ENCODE measurements around the gene ROR1. TPM values are rescaled to one million over a fixed set of nuclear protein-coding genes. Genes with fewer than 3 reads are reported as not detected.

The ROR1 gene
- total RNA-seq, 5 donors from 2014 or later (not counting 1 experiment from before 2014, with no cell fraction given), result 0.15 to 2.0 (median 0.33) TPM; not detected in 1

DNA sequence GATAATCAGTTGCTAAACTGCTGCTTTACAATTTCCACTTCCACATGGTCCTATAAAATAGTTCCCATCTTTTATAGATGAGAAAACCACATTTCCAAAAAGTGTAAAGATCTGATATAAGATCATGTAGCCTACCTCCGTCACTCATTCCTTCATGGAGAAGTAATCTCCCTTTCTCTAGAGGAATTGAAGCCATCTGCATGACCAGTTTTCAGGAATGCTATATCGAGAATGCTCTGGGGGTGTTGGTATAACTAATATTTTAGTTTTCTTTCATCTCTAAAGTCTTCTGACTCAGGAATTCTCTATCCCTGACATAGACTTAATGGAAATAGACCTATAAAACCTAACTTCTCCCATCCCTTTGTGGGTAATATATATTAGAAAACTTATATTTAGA is 256.6 kb downstream of the ROR1 start:
- Mint-ChIP-seq H3K9me3 (peaks cover 0 to 4% (median 0%) of the 10 kb centered on the region in 3 donors), H3K4me1 (no peaks in the 10 kb centered on the region), H3K27me3 (peaks cover 4% of the 10 kb centered on the region in 2 donors), H3K36me3 (no peaks in the 10 kb centered on the region), H3K4me3 (no peak overlapping the region), H3K27ac (no peak overlapping the region)
- H3K4me1 ChIP-seq (ENCODE audit: control insufficient read depth in 1 of 2, extremely low read depth in 1 of 2, insufficient read depth in 2 of 2, low read length in 2 of 2), result no peaks in the 10 kb centered on the region
- DNase-seq, result no peak
- CTCF ChIA-PET, result interaction anchor here in 1 of 2 donors (0.6 kb wide), 1 partner anchor 9 kb away, joined by 3 read pairs; no protein-coding TSS in a partner anchor
- WGBS (ENCODE audit: insufficient coverage), result no CpG with 5 or more reads among the region's 2 CpGs
- POLR2A ChIA-PET, result no interaction called here
- ATAC-seq (replicated peaks in 1 of 4), result no peak
- H3K36me3 ChIP-seq (ENCODE audit: control insufficient read depth in 2 of 2, extremely low read depth in 1 of 2, insufficient read depth in 1 of 2, low read length in 1 of 2), result peaks cover 0 to 5% of the 10 kb centered on the region in 2 donors
- no peak overlapping the region for H3K4me3 ChIP-seq (ENCODE audit: control insufficient read depth in 1 of 2, extremely low read depth in 1 of 2, low read length in 1 of 2)
- peaks cover 0 to 8% of the 10 kb centered on the region in 2 experiments for H3K27me3 ChIP-seq (replicated peaks in 1 of 2; ENCODE audit: control insufficient read depth in 2 of 2, extremely low read depth in 1 of 2, insufficient read depth in 2 of 2, low read length in 1 of 2)
- no peak overlapping the region for H3K27ac ChIP-seq (ENCODE audit: low read length)
- H3K9me3 ChIP-seq, result peaks cover 2% of the 10 kb centered on the region

DNA sequence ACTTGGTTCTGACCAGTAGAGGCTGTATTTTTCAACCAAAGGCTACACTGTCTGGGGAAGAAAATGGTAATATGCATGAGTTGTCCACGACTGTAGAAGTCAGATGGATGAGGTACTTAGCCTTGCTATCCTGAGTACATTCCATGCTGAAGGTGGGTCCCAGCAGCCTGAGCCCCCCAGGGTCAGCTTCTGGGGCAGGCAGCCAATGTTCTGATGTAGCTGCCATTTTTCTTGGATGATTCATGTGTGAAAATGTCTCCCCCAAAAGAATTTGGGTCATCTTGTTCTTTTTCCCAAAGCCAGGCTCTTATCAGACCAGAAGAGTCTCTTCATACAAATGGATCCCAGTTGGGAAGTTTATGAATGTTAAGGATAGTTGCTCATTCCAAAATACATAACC is 257.4 kb downstream of the ROR1 start:
- Mint-ChIP-seq H3K9me3 (peaks cover 0 to 4% (median 0%) of the 10 kb centered on the region in 3 donors), H3K4me1 (no peaks in the 10 kb centered on the region), H3K27me3 (peaks cover 4% of the 10 kb centered on the region in 2 donors), H3K36me3 (no peaks in the 10 kb centered on the region), H3K27ac (no peak overlapping the region), H3K4me3 (no peak overlapping the region)
- DNase-seq (no peak), ATAC-seq (replicated peaks in 1 of 4) (no peak)
- Histone ChIP-seq H3K36me3 (ENCODE audit: control insufficient read depth in 2 of 2, extremely low read depth in 1 of 2, insufficient read depth in 1 of 2, low read length in 1 of 2) (peaks cover 0 to 5% of the 10 kb centered on the region in 2 donors), H3K4me1 (ENCODE audit: control insufficient read depth in 1 of 2, extremely low read depth in 1 of 2, insufficient read depth in 2 of 2, low read length in 2 of 2) (no peaks in the 10 kb centered on the region), H3K27me3 (replicated peaks in 1 of 2; ENCODE audit: control insufficient read depth in 2 of 2, extremely low read depth in 1 of 2, insufficient read depth in 2 of 2, low read length in 1 of 2) (peaks cover 0 to 8% of the 10 kb centered on the region in 2 experiments), H3K9me3 (peaks cover 2% of the 10 kb centered on the region), H3K4me3 (ENCODE audit: control insufficient read depth in 1 of 2, extremely low read depth in 1 of 2, low read length in 1 of 2) (no peak overlapping the region), H3K27ac (ENCODE audit: low read length) (no peak overlapping the region)
- CTCF ChIA-PET, result interaction anchor here in 1 of 2 donors (0.6 kb wide), 1 partner anchor 10 kb away, joined by 3 read pairs; no protein-coding TSS in a partner anchor
- 70% methylated on average over 1 of the region's 1 CpG for whole genome bisulfite sequencing (ENCODE audit: insufficient coverage)
- POLR2A ChIA-PET, result no interaction called here

DNA sequence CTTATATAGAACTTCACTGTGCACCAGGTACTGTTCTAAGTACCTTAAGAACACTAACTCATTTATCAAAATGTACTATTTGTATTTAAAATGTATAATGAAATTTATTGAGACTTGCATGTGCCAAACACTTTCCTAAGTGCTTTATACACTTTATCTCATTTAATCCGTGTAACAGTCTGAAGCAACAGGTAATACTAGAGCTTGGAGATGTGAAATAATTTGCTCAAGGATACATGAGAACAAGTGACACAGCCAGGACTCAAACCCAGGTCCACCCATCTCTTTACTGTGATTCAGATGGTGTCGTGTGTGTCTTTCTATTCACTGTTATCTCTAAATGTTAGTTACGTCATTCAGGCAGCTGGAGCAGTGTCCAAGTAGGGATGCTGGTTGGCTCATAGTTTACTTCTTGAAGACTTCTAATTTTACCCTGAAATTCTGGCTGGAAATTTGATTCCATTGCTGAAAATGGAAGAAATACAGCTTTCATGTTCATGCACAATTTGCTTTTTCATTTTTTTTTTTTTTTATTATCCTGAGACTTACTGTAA is 259.9 kb downstream of the ROR1 start:
- no peaks in the 10 kb centered on the region for H3K4me1 Mint-ChIP-seq
- H3K9me3 Mint-ChIP-seq, result peaks cover 0 to 4% (median 0%) of the 10 kb centered on the region in 3 donors
- ATAC-seq (replicated peaks in 1 of 4), result no peak
- Histone ChIP-seq H3K27me3 (replicated peaks in 1 of 2; ENCODE audit: control insufficient read depth in 2 of 2, extremely low read depth in 1 of 2, insufficient read depth in 2 of 2, low read length in 1 of 2) (peaks cover 0 to 6% of the 10 kb centered on the region in 2 experiments), H3K27ac (ENCODE audit: low read length) (no peak overlapping the region), H3K36me3 (ENCODE audit: control insufficient read depth in 2 of 2, extremely low read depth in 1 of 2, insufficient read depth in 1 of 2, low read length in 1 of 2) (no peaks in the 10 kb centered on the region), H3K4me1 (ENCODE audit: control insufficient read depth in 1 of 2, extremely low read depth in 1 of 2, insufficient read depth in 2 of 2, low read length in 2 of 2) (no peaks in the 10 kb centered on the region), H3K4me3 (ENCODE audit: control insufficient read depth in 1 of 2, extremely low read depth in 1 of 2, low read length in 1 of 2) (no peak overlapping the region), H3K9me3 (no peaks in the 10 kb centered on the region)
- no peak for DNase-seq
- no peak overlapping the region for H3K4me3 Mint-ChIP-seq
- ChIA-PET CTCF (no interaction called here), POLR2A (no interaction called here)
- H3K27me3 Mint-ChIP-seq, result peaks cover 4 to 8% of the 10 kb centered on the region in 2 donors
- WGBS (ENCODE audit: insufficient coverage), result no CpG with 5 or more reads among the region's 3 CpGs
- no peak overlapping the region for H3K27ac Mint-ChIP-seq
- no peaks in the 10 kb centered on the region for H3K36me3 Mint-ChIP-seq

DNA sequence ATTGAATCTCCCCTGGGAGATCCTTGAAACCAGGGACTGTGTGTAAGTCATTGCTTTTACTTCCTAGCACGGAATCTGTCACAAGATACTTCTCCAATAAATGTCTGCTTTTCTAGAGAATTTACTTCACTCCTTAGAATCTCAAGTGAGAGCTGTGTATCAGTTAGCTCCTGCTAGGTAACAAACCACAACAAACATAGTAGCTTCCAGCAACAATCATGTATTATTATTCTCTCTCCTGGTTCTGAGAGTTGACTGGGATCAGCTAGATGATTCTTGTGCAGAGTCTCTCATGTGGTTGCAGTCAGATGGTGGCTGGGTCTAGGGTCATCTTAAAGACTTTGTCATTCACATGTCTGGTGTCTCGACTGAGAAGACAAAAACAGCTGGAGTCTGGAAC is 262.7 kb downstream of the ROR1 start:
- no peak for ATAC-seq (replicated peaks in 1 of 4)
- H3K4me3 ChIP-seq (ENCODE audit: control insufficient read depth in 1 of 2, extremely low read depth in 1 of 2, low read length in 1 of 2), result no peak overlapping the region
- H3K27ac Mint-ChIP-seq, result no peak overlapping the region
- no peaks in the 10 kb centered on the region for H3K27me3 ChIP-seq (replicated peaks in 1 of 2; ENCODE audit: control insufficient read depth in 2 of 2, extremely low read depth in 1 of 2, insufficient read depth in 2 of 2, low read length in 1 of 2)
- no peak overlapping the region for H3K27ac ChIP-seq (ENCODE audit: low read length)
- WGBS (ENCODE audit: insufficient coverage), result 46% methylated on average over 1 of the region's 2 CpGs
- no peaks in the 10 kb centered on the region for H3K36me3 ChIP-seq (ENCODE audit: control insufficient read depth in 2 of 2, extremely low read depth in 1 of 2, insufficient read depth in 1 of 2, low read length in 1 of 2)
- no peaks in the 10 kb centered on the region for H3K9me3 ChIP-seq
- H3K4me3 Mint-ChIP-seq, result no peak overlapping the region
- no peaks in the 10 kb centered on the region for H3K9me3 Mint-ChIP-seq
- DNase-seq, result no peak
- ChIA-PET POLR2A (no interaction called here), CTCF (no interaction called here)
- peaks cover 2 to 8% of the 10 kb centered on the region in 2 donors for H3K27me3 Mint-ChIP-seq
- no peaks in the 10 kb centered on the region for H3K36me3 Mint-ChIP-seq
- no peaks in the 10 kb centered on the region for H3K4me1 ChIP-seq (ENCODE audit: control insufficient read depth in 1 of 2, extremely low read depth in 1 of 2, insufficient read depth in 2 of 2, low read length in 2 of 2)
- no peaks in the 10 kb centered on the region for H3K4me1 Mint-ChIP-seq

DNA sequence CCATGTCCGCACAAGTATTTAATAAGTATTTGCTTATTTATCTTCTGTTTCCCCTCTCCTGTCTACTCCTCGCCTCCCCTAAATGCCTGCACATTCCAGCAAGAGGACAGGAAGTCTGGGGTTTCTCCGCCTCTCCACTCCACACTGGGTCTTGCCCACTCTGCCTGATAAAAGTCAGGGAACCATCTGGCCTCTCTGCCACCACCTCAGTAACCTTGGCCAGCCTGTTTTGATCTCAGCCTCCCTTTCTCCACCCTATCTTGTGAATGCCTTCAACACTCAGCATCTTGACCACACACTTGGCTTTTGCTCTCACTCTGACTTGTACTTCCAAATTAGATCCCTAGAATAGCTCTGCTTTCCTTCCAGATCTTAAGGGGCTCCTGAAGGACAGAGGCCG is 264.3 kb downstream of the ROR1 start:
- Histone ChIP-seq H3K9me3 (no peaks in the 10 kb centered on the region), H3K27me3 (replicated peaks in 1 of 2; ENCODE audit: control insufficient read depth in 2 of 2, extremely low read depth in 1 of 2, insufficient read depth in 2 of 2, low read length in 1 of 2) (no peaks in the 10 kb centered on the region), H3K27ac (ENCODE audit: low read length) (no peak overlapping the region), H3K4me1 (ENCODE audit: control insufficient read depth in 1 of 2, extremely low read depth in 1 of 2, insufficient read depth in 2 of 2, low read length in 2 of 2) (no peaks in the 10 kb centered on the region), H3K4me3 (ENCODE audit: control insufficient read depth in 1 of 2, extremely low read depth in 1 of 2, low read length in 1 of 2) (no peak overlapping the region), H3K36me3 (ENCODE audit: control insufficient read depth in 2 of 2, extremely low read depth in 1 of 2, insufficient read depth in 1 of 2, low read length in 1 of 2) (no peaks in the 10 kb centered on the region)
- DNase-seq (no peak), ATAC-seq (replicated peaks in 1 of 4) (no peak)
- ChIA-PET CTCF (no interaction called here), POLR2A (no interaction called here)
- WGBS (ENCODE audit: insufficient coverage), result 72% methylated on average over 3 of the region's 4 CpGs
- no peaks in the 10 kb centered on the region for H3K36me3 Mint-ChIP-seq
- H3K4me1 Mint-ChIP-seq, result no peaks in the 10 kb centered on the region
- peaks cover 4 to 8% of the 10 kb centered on the region in 2 donors for H3K27me3 Mint-ChIP-seq
- H3K9me3 Mint-ChIP-seq, result no peaks in the 10 kb centered on the region
- H3K27ac Mint-ChIP-seq, result no peak overlapping the region
- no peak overlapping the region for H3K4me3 Mint-ChIP-seq

DNA sequence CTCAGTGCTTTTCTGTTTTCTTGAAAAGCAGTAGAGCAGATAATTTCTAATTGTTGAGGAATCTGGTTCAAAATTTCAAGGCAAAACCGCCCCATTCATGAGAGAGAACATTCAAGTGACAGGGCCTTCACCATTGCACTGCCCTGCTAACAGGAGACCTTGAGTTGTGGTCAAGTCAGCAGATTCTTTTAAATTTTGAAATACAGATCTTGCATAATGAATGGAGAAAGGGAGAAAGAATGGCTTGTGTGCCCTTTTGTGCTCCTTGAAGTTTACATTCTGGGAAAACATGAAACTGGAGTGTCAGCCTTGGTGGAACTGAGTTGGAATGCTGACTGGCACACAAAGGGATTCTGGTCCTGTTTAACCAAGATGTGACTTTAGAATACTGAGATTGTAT is 265.1 kb downstream of the ROR1 start:
- POLR2A ChIA-PET, result no interaction called here
- no CpG with 5 or more reads among the region's 1 CpG for WGBS (ENCODE audit: insufficient coverage)
- H3K36me3 ChIP-seq (ENCODE audit: control insufficient read depth in 2 of 2, extremely low read depth in 1 of 2, insufficient read depth in 1 of 2, low read length in 1 of 2), result no peaks in the 10 kb centered on the region
- DNase-seq, result no peak
- no peak overlapping the region for H3K27ac ChIP-seq (ENCODE audit: low read length)
- no peak overlapping the region for H3K27ac Mint-ChIP-seq
- no peaks in the 10 kb centered on the region for H3K9me3 ChIP-seq
- H3K9me3 Mint-ChIP-seq, result no peaks in the 10 kb centered on the region
- ATAC-seq (replicated peaks in 1 of 4), result no peak
- H3K27me3 Mint-ChIP-seq, result peaks cover 5 to 8% of the 10 kb centered on the region in 2 donors
- no peak overlapping the region for H3K4me3 Mint-ChIP-seq
- H3K36me3 Mint-ChIP-seq, result no peaks in the 10 kb centered on the region
- H3K4me3 ChIP-seq (ENCODE audit: control insufficient read depth in 1 of 2, extremely low read depth in 1 of 2, low read length in 1 of 2), result no peak overlapping the region
- CTCF ChIA-PET, result no interaction called here
- H3K27me3 ChIP-seq (replicated peaks in 1 of 2; ENCODE audit: control insufficient read depth in 2 of 2, extremely low read depth in 1 of 2, insufficient read depth in 2 of 2, low read length in 1 of 2), result no peaks in the 10 kb centered on the region
- H3K4me1 ChIP-seq (ENCODE audit: control insufficient read depth in 1 of 2, extremely low read depth in 1 of 2, insufficient read depth in 2 of 2, low read length in 2 of 2), result no peaks in the 10 kb centered on the region
- H3K4me1 Mint-ChIP-seq, result no peaks in the 10 kb centered on the region
